Gastroesophageal sphincter (tissue), 4 donors: ENCODE measurements around the gene CARD11. TPM values are rescaled to one million over a fixed set of nuclear protein-coding genes. Genes with fewer than 3 reads are reported as not detected.

ENCODE experiments used
- ATAC-seq: fragments of 150-250 bp; one replicate; pipeline ENCODE4 v1.9.1; 2016; ENCODE audit warnings: mild to moderate bottlenecking, moderate library complexity
- H3K27ac ChIP-seq, 4 donors: fragments of 200-600 bp; sonication (generic) in 3 of 4; 1 replicate in 3 of 4; 2 replicates in 1 of 4; pipeline ENCODE4 v1.5.1; 2016 to 2019
- H3K27me3 ChIP-seq: fragments of 200-600 bp; sonication (generic); one replicate; pipeline ENCODE4 v1.5.1; 2019
- H3K36me3 ChIP-seq, 2 donors: fragments of 200-600 bp; sonication (generic); one replicate each; pipeline ENCODE4 v1.5.1; 2019; ENCODE audit warnings: control low read depth in 1 of 2
- H3K4me1 ChIP-seq, 3 donors: fragments of 200-600 bp; sonication (generic); 1 replicate in 2 of 3; 2 replicates in 1 of 3; pipeline ENCODE4 v1.5.1; 2016 to 2019; ENCODE audit warnings: control low read depth in 2 of 3
- H3K4me3 ChIP-seq, 2 donors: fragments of 200-600 bp; sonication (generic); one replicate each; pipeline ENCODE4 v1.5.1; 2019; ENCODE audit warnings: mild to moderate bottlenecking in 1 of 2, moderate library complexity in 1 of 2
- H3K9me3 ChIP-seq, 3 donors: fragments of 200-600 bp; sonication (generic); one replicate each; pipeline ENCODE4 v1.5.1; 2017 to 2019; ENCODE audit warnings: control low read depth in 2 of 3
- CTCF ChIP-seq, 4 experiments: fragments of 200-600 bp in 2 of 4; fragments of 450-650 bp in 2 of 4; sonication (generic) in 1 of 4; IDR thresholded peaks; one replicate each; pipeline ENCODE4 v1.5.1; 2017 to 2019; ENCODE audit warnings: antibody characterized with exemption in 4 of 4, mild to moderate bottlenecking in 2 of 4, moderate library complexity in 2 of 4
- EP300 ChIP-seq: sonication (generic); formaldehyde crosslinking; IDR thresholded peaks from one replicate; pipeline ENCODE4 v1.6.1; 2017; ENCODE audit warnings: antibody characterized with exemption, mild to moderate bottlenecking
- POLR2A ChIP-seq, 2 donors: fragments of 450-650 bp; IDR thresholded peaks; one replicate each; pipeline ENCODE4 v1.6.1; 2017; ENCODE audit warnings: antibody characterized with exemption in 2 of 2, mild to moderate bottlenecking in 2 of 2, moderate library complexity in 1 of 2
- POLR2AphosphoS5 ChIP-seq: sonication (generic); formaldehyde crosslinking; IDR thresholded peaks from one replicate; pipeline ENCODE4 v1.6.1; 2017; ENCODE audit warnings: antibody characterized with exemption
- WGBS, 2 donors: methylation state at CpG; one replicate each; pipeline ENCODE4 v1.1.5; 2018; ENCODE audit warnings: low coverage in 1 of 2; 5-methylcytosine and 5-hydroxymethylcytosine counted together
- total RNA-seq, 4 donors: library from RNA; depleted of rRNA; stranded (reverse); fragments of >200 nt; gene quantifications; one replicate each; pipeline ENCODE4 v1.1.0, GENCODE V29; 2016

Gene CARD11
- total RNA-seq, 4 donors from 2014 or later = 0.27 to 0.67 (median 0.45) TPM

- Histone ChIP-seq H3K27me3 (peaks cover 70% of the 10 kb centered on the region), H3K27ac (no peak overlapping the region), H3K4me3 (no peak overlapping the region), H3K4me1 (no peaks in the 10 kb centered on the region), H3K36me3 (no peaks in the 10 kb centered on the region), H3K9me3 (no peaks in the 10 kb centered on the region)
- TF ChIP-seq POLR2A (IDR thresholded peaks at IDR 0.05) (no peak), CTCF (IDR thresholded peaks at IDR 0.05) (no peak), EP300 (no peak), POLR2AphosphoS5 (no peak)
- no peak for ATAC-seq
- no CpG with 5 or more reads among the region's 19 CpGs for WGBS, 2 donors
Observed at GRCh38 chr7:2919256-2919655, 124.4 kb downstream of the CARD11 start.

- Histone ChIP-seq H3K4me3 (no peak overlapping the region), H3K27me3 (peaks cover 70% of the 10 kb centered on the region), H3K9me3 (no peaks in the 10 kb centered on the region), H3K36me3 (no peaks in the 10 kb centered on the region), H3K4me1 (no peaks in the 10 kb centered on the region), H3K27ac (no peak overlapping the region)
- WGBS, 2 donors = 100% methylated on average over 1 of the region's 20 CpGs; no CpG with 5 or more reads in 1 of the 2 donors
- no peak for ATAC-seq
- no peak for TF ChIP-seq EP300
- no peak for TF ChIP-seq POLR2AphosphoS5
- no peak for TF ChIP-seq POLR2A (IDR thresholded peaks at IDR 0.05)
- TF ChIP-seq CTCF (IDR thresholded peaks at IDR 0.05) = no peak
Observed at GRCh38 chr7:2918406-2918805, 125.3 kb downstream of the CARD11 start.

- ATAC-seq = no peak
- WGBS, 2 donors = 50% methylated on average over 1 of the region's 16 CpGs; no CpG with 5 or more reads in 1 of the 2 donors
- no peak overlapping the region for H3K27ac ChIP-seq
- no peaks in the 10 kb centered on the region for H3K9me3 ChIP-seq
- no peak for TF ChIP-seq POLR2AphosphoS5
- TF ChIP-seq EP300 = no peak
- no peak for TF ChIP-seq CTCF (IDR thresholded peaks at IDR 0.05)
- TF ChIP-seq POLR2A (IDR thresholded peaks at IDR 0.05) = no peak
- H3K4me3 ChIP-seq = no peak overlapping the region
- H3K36me3 ChIP-seq = no peaks in the 10 kb centered on the region
- peaks cover 58% of the 10 kb centered on the region for H3K27me3 ChIP-seq
- H3K4me1 ChIP-seq = no peaks in the 10 kb centered on the region
Observed at GRCh38 chr7:2915023-2915422, 128.6 kb downstream of the CARD11 start.

- Histone ChIP-seq H3K4me1 (no peaks in the 10 kb centered on the region), H3K4me3 (no peak overlapping the region), H3K27ac (no peak overlapping the region), H3K9me3 (no peaks in the 10 kb centered on the region), H3K36me3 (no peaks in the 10 kb centered on the region), H3K27me3 (peaks cover 46% of the 10 kb centered on the region)
- WGBS, 2 donors = 83 to 92% methylated on average over 5 to 14 of the region's 26 CpGs
- no peak for TF ChIP-seq EP300
- TF ChIP-seq POLR2AphosphoS5 = no peak
- no peak for TF ChIP-seq POLR2A (IDR thresholded peaks at IDR 0.05)
- TF ChIP-seq CTCF (IDR thresholded peaks at IDR 0.05) = no peak
- no peak for ATAC-seq
Observed at GRCh38 chr7:2913760-2914387, 129.8 kb downstream of the CARD11 start.

DNA sequence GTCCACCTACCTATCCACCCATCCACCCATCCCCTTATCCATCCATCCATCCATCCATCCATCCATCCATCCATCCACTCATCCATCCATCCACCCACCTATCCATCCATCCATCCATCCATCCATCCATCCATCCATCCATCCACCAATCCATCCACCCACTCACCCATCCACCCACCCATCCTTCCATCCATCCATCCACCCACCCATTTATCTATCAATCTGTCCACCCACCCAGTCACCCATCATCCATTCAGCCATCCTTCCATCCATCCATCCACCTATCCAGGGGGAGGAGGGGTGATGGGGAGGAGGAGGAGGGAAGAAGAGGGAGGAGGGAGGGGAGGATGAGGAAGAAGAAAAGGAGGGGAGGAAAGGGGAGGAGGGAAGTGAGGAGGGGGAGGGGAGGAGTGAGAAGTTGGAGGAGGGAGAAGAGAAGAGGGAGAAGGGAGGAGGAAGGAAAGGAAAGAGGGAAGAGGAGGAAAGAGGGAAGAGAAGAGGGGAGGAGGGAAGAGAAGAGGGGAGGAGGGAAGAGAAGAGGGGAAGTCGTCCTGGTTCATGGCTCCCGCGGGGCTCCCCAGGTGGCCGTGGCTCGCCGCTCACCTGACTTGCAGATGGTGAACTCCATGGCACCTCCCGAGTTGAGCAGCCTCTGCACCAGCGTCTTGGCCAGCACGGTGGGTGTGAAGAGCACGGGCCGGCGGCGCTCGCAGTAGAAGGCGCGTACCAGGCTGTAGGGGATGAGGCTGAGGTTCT, 130.8 kb downstream of the CARD11 start:
- H3K4me3 ChIP-seq = no peak overlapping the region
- ATAC-seq = no peak
- no peaks in the 10 kb centered on the region for H3K4me1 ChIP-seq
- no peaks in the 10 kb centered on the region for H3K36me3 ChIP-seq
- H3K9me3 ChIP-seq = no peaks in the 10 kb centered on the region
- H3K27ac ChIP-seq = no peak overlapping the region
- H3K27me3 ChIP-seq = peaks cover 36% of the 10 kb centered on the region
- TF ChIP-seq CTCF (IDR thresholded peaks at IDR 0.05) (no peak), POLR2A (IDR thresholded peaks at IDR 0.05) (no peak), EP300 (no peak), POLR2AphosphoS5 (no peak)
- 90% methylated on average over 14 of the region's 16 CpGs; no CpG with 5 or more reads in 1 of the 2 donors for WGBS, 2 donors
